ENCODE measurements around the gene PTMS.

The PTMS gene

DNA sequence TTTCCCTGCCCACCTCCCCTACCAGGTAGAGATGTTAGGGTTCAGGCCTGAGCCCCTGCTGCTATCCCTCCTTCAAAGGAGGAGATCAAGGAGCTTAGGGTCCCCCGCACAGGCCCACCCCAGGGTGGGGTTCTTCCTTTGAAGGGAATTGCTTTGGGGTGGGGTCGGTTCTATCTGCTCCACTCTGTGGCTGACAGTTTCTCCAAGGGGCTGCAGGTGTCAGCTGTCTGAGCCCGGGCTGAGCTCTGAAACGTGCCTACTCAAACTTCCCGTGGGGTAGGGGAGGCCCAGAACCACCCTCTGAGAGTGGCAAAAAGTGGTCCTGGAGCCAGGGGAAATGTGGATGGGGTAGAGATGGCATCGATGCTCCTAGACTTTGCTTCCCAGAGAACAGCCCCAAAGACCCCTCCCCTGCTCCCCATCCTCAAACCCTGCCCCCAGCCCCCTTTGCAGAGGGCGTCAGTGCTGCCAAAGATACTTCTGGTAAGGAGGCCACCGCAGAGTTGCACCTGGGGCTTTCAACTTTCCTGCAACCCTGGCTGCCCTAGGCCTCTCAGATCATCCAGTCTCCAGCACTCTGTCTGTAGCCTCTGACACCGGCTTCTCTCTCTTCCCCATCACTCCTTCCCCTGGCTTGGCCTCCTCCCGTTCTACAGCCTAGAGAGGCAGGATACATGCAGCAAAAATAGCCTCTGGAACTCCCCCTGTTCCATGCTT, 16.8 kb downstream of the PTMS start:
- no peak for TF ChIP-seq ZNF274 (IDR thresholded peaks at IDR 0.05; ENCODE audit: low read depth, low read length)

DNA sequence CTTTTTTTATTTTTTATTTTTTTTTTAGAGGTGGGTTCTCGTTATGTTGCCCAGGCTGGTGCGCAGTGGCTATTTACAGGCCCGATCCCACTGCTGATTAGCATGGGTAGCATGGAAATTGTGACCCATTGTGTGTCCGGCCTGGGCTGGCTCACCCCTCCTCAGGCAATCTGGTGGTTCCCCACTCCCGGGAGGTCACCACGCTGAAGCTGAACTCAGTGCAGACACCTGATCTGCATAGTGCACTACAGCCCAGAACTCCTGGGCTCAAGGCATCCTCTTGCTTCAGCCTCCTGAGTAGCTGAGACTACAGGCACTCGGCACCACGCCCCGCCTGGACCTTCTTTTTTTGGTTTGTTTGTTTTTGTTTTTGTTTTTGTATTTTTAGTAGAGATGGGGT, 17.7 kb downstream of the PTMS start:
- H3K4me3 ChIP-seq (ENCODE audit: low read length) = no peak overlapping the region
- no peak for TF ChIP-seq ZNF274 (IDR thresholded peaks at IDR 0.05; ENCODE audit: low read depth, low read length)

More for the DNA sequence above, 16.8 kb downstream of the PTMS start:
- H3K4me3 ChIP-seq (ENCODE audit: low read length) = no peak overlapping the region

GRCh38 chr12:6784296-6784695, 18.1 kb downstream of the PTMS start:
- TF ChIP-seq ZNF274 (IDR thresholded peaks at IDR 0.05; ENCODE audit: low read depth, low read length) = no peak
- H3K4me3 ChIP-seq (ENCODE audit: low read length) = no peak overlapping the region

- no peak overlapping the region for H3K4me3 ChIP-seq (ENCODE audit: low read length)
- TF ChIP-seq ZNF274 (IDR thresholded peaks at IDR 0.05; ENCODE audit: low read depth, low read length) = no peak
Observed at GRCh38 chr12:6784761-6785160, 18.6 kb downstream of the PTMS start.

GRCh38 chr12:6786416-6787094, 20.4 kb downstream of the PTMS start:
- no peak overlapping the region for H3K4me3 ChIP-seq (ENCODE audit: low read length)
- no peak for TF ChIP-seq ZNF274 (IDR thresholded peaks at IDR 0.05; ENCODE audit: low read depth, low read length)

DNA sequence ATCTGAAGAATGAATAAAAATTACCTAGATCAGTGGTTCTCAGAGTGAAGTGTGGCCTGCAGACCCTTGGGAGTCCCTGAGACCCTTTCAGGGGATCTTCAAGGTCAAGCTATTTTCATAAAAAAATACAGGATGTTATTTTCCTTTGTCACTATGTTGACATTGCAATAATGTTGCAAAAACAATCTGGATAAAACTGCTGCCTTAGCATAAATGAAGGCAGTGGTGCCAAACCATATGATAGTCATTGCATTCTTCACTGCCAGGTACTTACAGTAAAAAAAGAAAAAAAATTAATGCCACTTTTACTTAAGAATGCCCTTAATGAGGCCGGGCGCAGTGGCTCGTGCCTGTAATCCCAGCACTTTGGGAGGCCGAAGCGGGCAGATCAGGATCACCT, 21.1 kb downstream of the PTMS start:
- no peak overlapping the region for H3K4me3 ChIP-seq (ENCODE audit: low read length)

DNA sequence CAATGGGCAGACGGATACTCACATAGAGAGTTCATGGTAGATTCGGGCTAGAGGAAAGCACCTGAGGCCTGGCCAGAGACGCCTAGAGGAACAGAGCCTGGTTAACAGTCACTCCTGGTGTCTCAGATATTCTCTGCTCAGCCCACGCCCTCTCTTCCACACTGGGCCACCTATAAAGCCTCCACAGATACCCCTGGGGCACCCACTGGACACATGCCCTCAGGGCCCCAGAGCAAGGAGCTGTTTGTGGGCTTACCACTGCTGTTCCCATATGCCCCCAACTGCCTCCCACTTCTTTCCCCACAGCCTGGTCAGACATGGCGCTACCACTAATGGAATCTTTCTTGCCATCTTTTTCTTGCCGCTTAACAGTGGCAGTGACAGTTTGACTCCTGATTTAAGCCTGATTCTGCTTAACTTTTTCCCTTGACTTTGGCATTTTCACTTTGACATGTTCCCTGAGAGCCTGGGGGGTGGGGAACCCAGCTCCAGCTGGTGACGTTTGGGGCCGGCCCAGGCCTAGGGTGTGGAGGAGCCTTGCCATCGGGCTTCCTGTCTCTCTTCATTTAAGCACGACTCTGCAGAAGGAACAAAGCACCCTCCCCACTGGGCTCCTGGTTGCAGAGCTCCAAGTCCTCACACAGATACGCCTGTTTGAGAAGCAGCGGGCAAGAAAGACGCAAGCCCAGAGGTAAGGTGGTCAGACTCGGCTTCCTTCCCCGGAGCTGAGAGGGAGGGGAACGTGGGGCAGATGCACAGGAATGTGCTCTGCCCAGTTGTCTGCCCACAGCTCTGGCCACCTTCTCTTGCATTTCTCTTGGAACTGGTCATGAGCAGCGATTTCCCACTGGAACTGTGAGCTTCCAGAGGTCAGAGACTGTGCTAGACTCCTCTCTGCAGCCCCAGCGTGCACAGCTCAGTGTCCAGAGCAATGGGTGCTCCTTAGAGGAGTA, 23.1 kb downstream of the PTMS start, which contains the start of gene CD4:
TSS of gene CD4 (plus strand) at position 557 of the 953 bp plus-strand sequence. CDS start 10,611 bp downstream, outside the sequence.
- TF ChIP-seq ZNF274 (IDR thresholded peaks at IDR 0.05; ENCODE audit: low read depth, low read length) = no peak
- no peak within 1 kb of the TSS for H3K4me3 ChIP-seq (ENCODE audit: low read length)

More for the DNA sequence above, 21.1 kb downstream of the PTMS start:
- TF ChIP-seq ZNF274 (IDR thresholded peaks at IDR 0.05; ENCODE audit: low read depth, low read length) = no peak

DNA sequence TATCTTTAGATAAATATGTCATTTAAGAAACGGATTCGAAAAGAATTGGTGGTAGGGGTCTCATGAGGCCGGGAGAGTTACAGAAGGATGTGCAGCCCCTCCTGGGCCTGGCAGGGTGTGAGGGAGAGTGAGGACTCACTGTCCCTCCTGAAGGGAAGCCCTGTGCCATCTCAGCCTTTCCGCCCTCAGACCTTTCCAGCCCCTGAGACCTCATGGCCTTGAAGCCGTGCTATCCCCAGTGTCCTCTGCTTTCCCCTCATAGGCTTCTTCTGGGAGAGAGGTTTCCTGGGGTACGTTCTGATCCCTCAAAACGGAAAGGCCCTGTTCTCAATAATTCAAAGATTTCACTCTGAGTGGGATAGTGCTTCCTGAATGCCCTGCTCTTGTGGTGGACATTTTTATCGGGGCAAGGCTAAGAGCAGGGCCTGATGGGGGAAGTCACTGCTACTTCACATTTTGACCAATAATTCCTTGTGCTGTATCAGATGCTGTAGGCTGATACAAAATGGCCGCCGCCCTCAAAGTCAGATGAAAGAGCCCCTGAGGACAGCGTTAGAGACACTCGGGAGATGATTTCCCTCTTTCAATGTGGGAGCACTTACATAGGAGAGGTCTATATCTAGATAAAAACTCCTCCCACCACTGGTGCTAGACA, 24.5 kb downstream of the PTMS start:
- H3K4me3 ChIP-seq (ENCODE audit: low read length) = no peak overlapping the region
- TF ChIP-seq ZNF274 (IDR thresholded peaks at IDR 0.05; ENCODE audit: low read depth, low read length) = no peak

- TF ChIP-seq ZNF274 (IDR thresholded peaks at IDR 0.05; ENCODE audit: low read depth, low read length) = no peak
- H3K4me3 ChIP-seq (ENCODE audit: low read length) = no peak overlapping the region
Observed at GRCh38 chr12:6791931-6792520, 25.9 kb downstream of the PTMS start.

- H3K4me3 ChIP-seq (ENCODE audit: low read length) = no peak overlapping the region
- no peak for TF ChIP-seq ZNF274 (IDR thresholded peaks at IDR 0.05; ENCODE audit: low read depth, low read length)
Observed at GRCh38 chr12:6792522-6793201, 26.5 kb downstream of the PTMS start.

GRCh38 chr12:6795088-6795487, 28.9 kb downstream of the PTMS start:
- TF ChIP-seq ZNF274 (IDR thresholded peaks at IDR 0.05; ENCODE audit: low read depth, low read length) = no peak
- H3K4me3 ChIP-seq (ENCODE audit: low read length) = no peak overlapping the region

GRCh38 chr12:6796576-6796975, 30.4 kb downstream of the PTMS start:
- H3K4me3 ChIP-seq (ENCODE audit: low read length) = no peak overlapping the region
- no peak for TF ChIP-seq ZNF274 (IDR thresholded peaks at IDR 0.05; ENCODE audit: low read depth, low read length)

GRCh38 chr12:6799147-6799546, 33.0 kb downstream of the PTMS start:
- no peak for TF ChIP-seq ZNF274 (IDR thresholded peaks at IDR 0.05; ENCODE audit: low read depth, low read length)
- no peak overlapping the region for H3K4me3 ChIP-seq (ENCODE audit: low read length)
